CD4-positive, alpha-beta T cell (primary cell): ENCODE results near the gene RPS6KA2. TPM values are rescaled to one million over a fixed set of nuclear protein-coding genes. Genes with fewer than 3 reads are reported as not detected.

Experiments
- ATAC-seq: fragments of 200-7000 bp; cut with Tn5 transposase; one replicate; pipeline ENCODE4 v1.10.0; 2022; ENCODE audit warnings: mild to moderate bottlenecking; ENCODE audit not compliant: poor library complexity
- CTCF ChIA-PET: fragments of 350-600 bp; sonication (Branson Sonifier 250); formaldehyde crosslinking; loops from one replicate; lab custom pipeline; 2021; ENCODE audit warnings: antibody characterized with exemption, inconsistent platforms; lab: Charles Lee
- POLR2A ChIA-PET: fragments of 350-600 bp; sonication (Branson Sonifier 250); formaldehyde crosslinking; loops from one replicate; lab custom pipeline; 2021; ENCODE audit warnings: antibody characterized with exemption, inconsistent platforms; lab: Charles Lee
- DNase-seq, 14 experiments: peaks; one replicate each; pipeline ENCODE4 v3.0.0-alpha.2; 2013 to 2020; ENCODE audit warnings: mixed read lengths in 2 of 14
- H3K27ac ChIP-seq, 2 donors: one replicate each; pipeline versions ENCODE4 v1.5.1 to v1.7.0; 2013; ENCODE audit warnings: low read length in 2 of 2, low read depth in 1 of 2, mild to moderate bottlenecking in 1 of 2
- H3K27me3 ChIP-seq, 2 experiments: 1 replicate in 1 of 2; 2 replicates in 1 of 2; pipeline versions ENCODE4 v1.6.1 to v1.7.0; 2013; ENCODE audit warnings: low read length in 2 of 2, control low read depth in 1 of 2, mild to moderate bottlenecking in 1 of 2, moderate library complexity in 1 of 2; ENCODE audit not compliant: insufficient read depth in 2 of 2, control insufficient read depth in 1 of 2
- H3K36me3 ChIP-seq: one replicate; pipeline ENCODE4 v1.6.1; 2013; ENCODE audit warnings: low read length, control low read depth; ENCODE audit not compliant: insufficient read depth
- H3K4me1 ChIP-seq: one replicate; pipeline ENCODE4 v1.6.1; 2013; ENCODE audit warnings: low read length, control low read depth; ENCODE audit not compliant: insufficient read depth
- H3K4me3 ChIP-seq: one replicate; pipeline ENCODE4 v1.5.1; 2013; ENCODE audit warnings: mild to moderate bottlenecking, low read length, moderate library complexity
- H3K9me3 ChIP-seq, 2 experiments: 1 replicate in 1 of 2; 2 replicates in 1 of 2; pipeline versions ENCODE4 v1.6.1 to v1.7.0; 2013; ENCODE audit warnings: low read length in 2 of 2, mild to moderate bottlenecking in 2 of 2, control low read depth in 1 of 2, moderate library complexity in 1 of 2; ENCODE audit not compliant: control insufficient read depth in 1 of 2, insufficient read depth in 1 of 2
- H3K27ac Mint-ChIP-seq: one replicate; pipeline ENCODE4 v1.8.0; 2020; ENCODE audit warnings: mixed read lengths
- H3K27me3 Mint-ChIP-seq: one replicate; pipeline ENCODE4 v1.8.0; 2021; ENCODE audit warnings: mixed read lengths
- H3K36me3 Mint-ChIP-seq: one replicate; pipeline ENCODE4 v1.8.0; 2021; ENCODE audit warnings: low read depth, mixed read lengths
- H3K4me1 Mint-ChIP-seq: one replicate; pipeline ENCODE4 v1.8.0; 2021; ENCODE audit warnings: low read depth, mixed read lengths
- H3K4me3 Mint-ChIP-seq: one replicate; pipeline ENCODE4 v1.8.0; 2020; ENCODE audit warnings: mild to moderate bottlenecking, mixed read lengths
- H3K9me3 Mint-ChIP-seq: one replicate; pipeline ENCODE4 v1.8.0; 2020; ENCODE audit warnings: mixed read lengths
- CTCF ChIP-seq: fragments of 200-600 bp; IDR thresholded peaks from one replicate; pipeline ENCODE4 v1.8.0; 2022; ENCODE audit warnings: antibody characterized with exemption, mild to moderate bottlenecking
- intact Hi-C, 2 experiments: fragments of 100-400 bp; cut with DNase I in 1 of 2; cut with micrococcal nuclease in 1 of 2; formaldehyde crosslinking; loops; one replicate each; pipeline versions ENCODE4 v1.15.1 to v1.9.0; 2023 to 2025; cut with DNase I, micrococcal nuclease
- total RNA-seq, 174 experiments: library from RNA in 2 of 174; stranded (reverse) in 2 of 174; gene quantifications; one replicate each; pipeline ENCODE4 v1.2.3 and lab custom pipeline; 2021 to 2026

The RPS6KA2 gene
- total RNA-seq, 2 experiments from 2014 or later: 5.6 to 6.2 TPM

DNA sequence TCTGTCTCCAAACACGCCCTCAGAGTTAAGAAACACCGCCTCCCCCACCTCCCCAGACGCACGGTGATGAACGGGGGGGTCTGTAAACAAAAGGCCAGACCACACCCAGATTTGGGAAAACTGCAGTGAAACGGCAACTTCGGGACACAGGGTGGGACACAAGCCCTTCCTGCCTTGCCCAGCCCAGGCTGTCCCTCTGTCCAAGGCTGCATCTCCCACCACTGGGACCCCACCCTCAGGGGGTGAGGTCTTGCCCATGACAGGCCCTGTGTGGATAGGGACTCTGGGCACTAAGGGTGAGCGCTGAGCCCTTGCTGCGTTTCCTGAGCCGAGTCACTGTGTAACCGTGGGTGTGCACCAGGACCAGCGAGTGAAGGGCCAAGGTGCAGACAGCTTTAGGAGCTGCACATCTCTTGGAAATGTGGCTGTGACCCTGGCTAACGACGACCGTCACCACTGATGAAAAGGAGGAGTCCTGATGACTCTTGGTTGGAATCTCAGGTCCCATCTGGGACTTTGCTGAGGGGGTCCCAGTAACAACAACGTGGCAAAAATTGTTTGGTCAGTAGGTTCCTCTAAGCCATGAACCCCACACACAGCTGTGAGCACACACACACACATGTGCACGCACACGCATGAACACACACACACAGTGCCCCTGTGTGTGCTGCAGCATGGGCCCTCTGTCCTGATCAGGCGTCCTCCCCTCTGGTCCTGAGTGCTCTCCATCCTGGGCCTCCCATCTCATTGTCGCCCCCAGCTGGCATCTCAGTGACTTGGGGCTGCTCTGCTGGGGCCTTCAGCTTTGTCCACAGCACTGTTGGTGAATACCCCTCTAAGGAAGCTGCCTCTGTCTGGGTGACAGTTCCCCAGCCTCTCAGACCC, 141.2 kb downstream of the RPS6KA2 start:
- no peaks in the 10 kb centered on the region for H3K27me3 Mint-ChIP-seq
- H3K36me3 Mint-ChIP-seq: peaks cover 20% of the 10 kb centered on the region
- Histone ChIP-seq H3K27ac (no peak overlapping the region), H3K4me1 (peaks cover 36% of the 10 kb centered on the region), H3K9me3 (peaks cover 0 to 12% of the 10 kb centered on the region in 2 experiments), H3K36me3 (no peaks in the 10 kb centered on the region), H3K27me3 (no peaks in the 10 kb centered on the region), H3K4me3 (no peak overlapping the region)
- intact Hi-C loops: loop anchor here (5.0 kb wide), 1 partner anchor 141 kb away; the partner anchor contains the start of gene RPS6KA2 (in 2 of the 2)
- H3K27ac Mint-ChIP-seq: peak overlapping the region; percentile 95
- peaks cover 21% of the 10 kb centered on the region for H3K4me1 Mint-ChIP-seq
- H3K4me3 Mint-ChIP-seq: no peak overlapping the region
- no peak for ATAC-seq
- peaks cover 2% of the 10 kb centered on the region for H3K9me3 Mint-ChIP-seq
- DNase-seq: no peak
- ChIA-PET POLR2A (no interaction called here), CTCF (no interaction called here)
- no peak for TF ChIP-seq CTCF

GRCh38 chr6:166484863-166485262, 142.2 kb downstream of the RPS6KA2 start:
- DNase-seq (no peak), ATAC-seq (no peak)
- peaks cover 2% of the 10 kb centered on the region for H3K9me3 Mint-ChIP-seq
- H3K4me3 Mint-ChIP-seq: no peak overlapping the region
- peak overlapping the region; percentile 49 for H3K27ac Mint-ChIP-seq
- Histone ChIP-seq H3K27ac (no peak overlapping the region), H3K4me1 (peaks cover 36% of the 10 kb centered on the region), H3K27me3 (no peaks in the 10 kb centered on the region), H3K9me3 (peaks cover 0 to 12% of the 10 kb centered on the region in 2 experiments), H3K36me3 (no peaks in the 10 kb centered on the region), H3K4me3 (no peak overlapping the region)
- H3K27me3 Mint-ChIP-seq: no peaks in the 10 kb centered on the region
- no peak for TF ChIP-seq CTCF
- peaks cover 20% of the 10 kb centered on the region for H3K36me3 Mint-ChIP-seq
- ChIA-PET POLR2A (no interaction called here), CTCF (interaction anchor here (1.2 kb wide), 1 partner anchor 103 kb away, joined by 3 read pairs; no protein-coding TSS in a partner anchor)
- peaks cover 21% of the 10 kb centered on the region for H3K4me1 Mint-ChIP-seq
- intact Hi-C loops: loop anchor here (5.0 kb wide), 1 partner anchor 142 kb away; the partner anchor contains the start of gene RPS6KA2 (in 2 of the 2)

DNA sequence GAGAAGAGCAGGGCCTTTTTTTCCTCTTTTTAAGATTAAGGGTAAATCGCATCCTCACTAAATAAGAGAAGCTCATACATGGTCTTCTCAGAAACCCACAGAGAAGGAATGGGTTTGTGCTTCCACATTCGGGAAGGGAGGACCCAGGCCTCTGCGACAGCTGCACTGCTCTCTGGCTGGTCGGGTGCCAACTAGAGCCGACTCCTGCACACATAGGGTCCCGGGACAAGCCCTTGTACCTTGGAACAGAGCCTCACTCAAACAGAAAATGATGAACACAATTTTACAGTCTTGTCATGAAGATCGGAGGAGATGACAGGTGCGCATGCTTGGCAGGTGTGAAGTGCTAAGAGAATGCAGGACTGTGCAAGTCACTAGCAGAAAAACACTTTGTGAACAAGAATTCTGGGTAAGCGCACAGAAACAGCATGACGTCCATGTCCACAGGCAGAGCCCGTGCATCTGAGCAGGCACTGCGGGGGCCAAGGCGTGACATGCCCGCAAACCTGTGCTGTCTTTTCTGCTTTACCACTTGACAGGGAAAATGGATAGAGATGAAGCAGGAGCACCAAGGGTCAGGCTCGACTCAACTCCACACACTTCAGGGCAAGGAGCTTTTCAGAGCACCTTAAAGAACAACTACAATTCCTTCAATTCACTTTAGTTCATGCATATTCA, 143.3 kb downstream of the RPS6KA2 start:
- peaks cover 25% of the 10 kb centered on the region for H3K4me1 ChIP-seq
- ChIA-PET CTCF (no interaction called here), POLR2A (interaction anchor here (1.1 kb wide), 1 partner anchor 26 kb away, joined by 3 read pairs; no protein-coding TSS in a partner anchor)
- H3K4me3 Mint-ChIP-seq: no peak overlapping the region
- H3K27ac Mint-ChIP-seq: peak overlapping the region; percentile 58
- H3K9me3 Mint-ChIP-seq: peaks cover 2% of the 10 kb centered on the region
- H3K27me3 ChIP-seq: no peaks in the 10 kb centered on the region
- H3K36me3 Mint-ChIP-seq: peaks cover 24% of the 10 kb centered on the region
- no peak overlapping the region for H3K27ac ChIP-seq
- ATAC-seq (no peak), DNase-seq (no peak)
- intact Hi-C loops: no loop called here
- H3K4me3 ChIP-seq: no peak overlapping the region
- peaks cover 21% of the 10 kb centered on the region for H3K4me1 Mint-ChIP-seq
- peaks cover 0 to 11% of the 10 kb centered on the region in 2 experiments for H3K9me3 ChIP-seq
- no peaks in the 10 kb centered on the region for H3K27me3 Mint-ChIP-seq
- TF ChIP-seq CTCF: no peak
- H3K36me3 ChIP-seq: no peaks in the 10 kb centered on the region
